Measurements from ENCODE around the gene ARPC5L. TPM values are rescaled to one million over a fixed set of nuclear protein-coding genes. Genes with fewer than 3 reads are reported as not detected.

ARPC5L gene
- total RNA-seq, 1 donor from 2014 or later = 7.3 TPM

DNA sequence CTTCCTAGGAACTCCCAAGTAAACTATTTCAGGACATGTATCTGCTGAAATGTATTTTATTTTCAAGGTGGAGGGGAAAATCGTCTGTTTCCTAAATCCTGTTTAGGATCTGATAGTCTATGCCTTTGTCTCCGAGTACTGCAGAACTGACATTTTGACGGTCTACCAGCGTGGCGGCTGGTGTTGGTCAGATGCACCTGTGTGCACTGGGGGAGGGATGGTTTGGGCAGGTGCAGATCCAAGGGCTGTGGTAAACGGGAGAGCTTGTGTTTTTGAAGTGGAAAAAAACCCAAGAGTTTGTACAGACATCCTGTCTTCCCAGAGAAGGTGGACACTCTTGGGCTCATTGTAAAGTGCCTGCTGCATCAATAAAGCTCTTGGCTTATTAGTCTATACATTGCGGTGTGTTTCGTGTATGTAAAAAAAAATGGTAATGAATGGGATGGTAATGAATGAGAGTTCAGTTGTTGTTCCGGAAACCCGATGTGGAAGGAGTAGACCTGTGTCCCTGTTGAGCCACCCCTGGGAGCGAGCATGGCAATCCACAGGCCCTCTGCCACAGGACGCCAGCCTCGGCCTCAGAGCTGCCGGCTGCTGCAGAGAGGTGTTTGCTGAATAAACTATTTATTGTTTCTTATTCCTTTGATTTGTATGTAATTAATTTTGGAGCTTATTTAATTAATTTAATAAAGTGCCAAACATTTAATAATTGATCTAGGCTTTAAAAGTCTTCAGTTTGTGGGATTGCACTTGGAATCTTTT, 15.3 kb downstream of the ARPC5L start:
- H3K36me3 ChIP-seq (ENCODE audit: control insufficient read depth in 3 of 3, insufficient read depth in 3 of 3, low read length in 3 of 3) = peaks cover 58 to 73% (median 68%) of the 10 kb centered on the region in 3 donors
- H3K9me3 ChIP-seq (ENCODE audit: control insufficient read depth in 3 of 3, low read length in 3 of 3) = no peaks in the 10 kb centered on the region
- H3K4me3 ChIP-seq (ENCODE audit: low read length in 3 of 3) = no peak overlapping the region
- H3K4me1 ChIP-seq (ENCODE audit: control insufficient read depth in 3 of 3, insufficient read depth in 3 of 3, low read length in 3 of 3) = peaks cover 13 to 19% (median 18%) of the 10 kb centered on the region in 3 donors
- no peak overlapping the region for H3K9ac ChIP-seq (ENCODE audit: low read depth in 1 of 3, low read length in 3 of 3)
- H3K27me3 ChIP-seq (ENCODE audit: control insufficient read depth in 3 of 3, insufficient read depth in 3 of 3, low read length in 3 of 3) = no peaks in the 10 kb centered on the region
- no peak overlapping the region for H3K27ac ChIP-seq (ENCODE audit: low read depth, low read length)

DNA sequence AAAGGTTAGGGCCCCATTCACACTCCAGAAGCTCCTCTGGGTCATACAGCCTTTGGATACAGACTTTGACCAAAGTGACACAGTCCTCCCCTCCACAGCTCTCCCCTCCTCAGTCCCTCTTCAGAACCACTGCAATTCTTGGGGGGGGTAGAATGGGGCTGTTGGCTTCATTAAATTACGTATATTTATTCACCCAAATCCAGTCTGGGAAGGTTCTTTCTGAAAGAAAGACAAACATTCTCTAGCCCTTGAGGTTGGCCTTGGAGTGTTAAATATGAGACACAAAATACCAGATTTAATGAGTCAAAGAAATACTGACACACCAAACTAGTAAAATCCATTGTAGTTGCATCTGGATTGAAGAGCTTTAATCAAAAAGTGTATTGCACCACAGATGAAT, 16.1 kb downstream of the ARPC5L start:
- H3K9ac ChIP-seq (ENCODE audit: low read depth in 1 of 3, low read length in 3 of 3) = no peak overlapping the region
- no peak overlapping the region for H3K4me3 ChIP-seq (ENCODE audit: low read length in 3 of 3)
- no peaks in the 10 kb centered on the region for H3K9me3 ChIP-seq (ENCODE audit: control insufficient read depth in 3 of 3, low read length in 3 of 3)
- no peak overlapping the region for H3K27ac ChIP-seq (ENCODE audit: low read depth, low read length)
- no peaks in the 10 kb centered on the region for H3K27me3 ChIP-seq (ENCODE audit: control insufficient read depth in 3 of 3, insufficient read depth in 3 of 3, low read length in 3 of 3)
- peaks cover 6 to 11% (median 9%) of the 10 kb centered on the region in 3 donors for H3K4me1 ChIP-seq (ENCODE audit: control insufficient read depth in 3 of 3, insufficient read depth in 3 of 3, low read length in 3 of 3)
- H3K36me3 ChIP-seq (ENCODE audit: control insufficient read depth in 3 of 3, insufficient read depth in 3 of 3, low read length in 3 of 3) = peaks cover 63 to 78% (median 69%) of the 10 kb centered on the region in 3 donors

DNA sequence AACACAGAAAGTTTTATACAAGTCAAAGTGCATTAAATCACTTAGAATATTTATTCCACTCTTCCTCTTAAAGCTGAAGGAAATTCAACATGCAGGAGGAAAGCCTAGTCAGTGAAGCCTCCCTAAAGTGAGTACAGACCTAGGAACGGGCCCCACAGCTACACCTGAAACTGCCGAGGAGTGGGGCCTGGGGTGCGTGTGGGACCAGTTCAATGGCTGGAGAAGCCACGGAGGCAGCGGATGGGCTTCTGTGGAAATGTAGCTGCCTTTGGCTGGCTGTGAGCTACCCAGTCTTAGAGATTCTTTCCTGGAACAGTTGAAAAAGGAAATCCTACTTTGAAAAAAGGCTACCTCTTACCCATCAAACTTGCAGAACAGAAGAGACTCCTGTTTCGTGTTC, 16.6 kb downstream of the ARPC5L start:
- Histone ChIP-seq H3K27me3 (ENCODE audit: control insufficient read depth in 3 of 3, insufficient read depth in 3 of 3, low read length in 3 of 3) (no peaks in the 10 kb centered on the region), H3K4me1 (ENCODE audit: control insufficient read depth in 3 of 3, insufficient read depth in 3 of 3, low read length in 3 of 3) (peaks cover 1 to 6% (median 4%) of the 10 kb centered on the region in 3 donors), H3K9me3 (ENCODE audit: control insufficient read depth in 3 of 3, low read length in 3 of 3) (no peaks in the 10 kb centered on the region), H3K9ac (ENCODE audit: low read depth in 1 of 3, low read length in 3 of 3) (no peak overlapping the region), H3K4me3 (ENCODE audit: low read length in 3 of 3) (no peak overlapping the region), H3K27ac (ENCODE audit: low read depth, low read length) (no peak overlapping the region), H3K36me3 (ENCODE audit: control insufficient read depth in 3 of 3, insufficient read depth in 3 of 3, low read length in 3 of 3) (peaks cover 61 to 75% (median 69%) of the 10 kb centered on the region in 3 donors)

DNA sequence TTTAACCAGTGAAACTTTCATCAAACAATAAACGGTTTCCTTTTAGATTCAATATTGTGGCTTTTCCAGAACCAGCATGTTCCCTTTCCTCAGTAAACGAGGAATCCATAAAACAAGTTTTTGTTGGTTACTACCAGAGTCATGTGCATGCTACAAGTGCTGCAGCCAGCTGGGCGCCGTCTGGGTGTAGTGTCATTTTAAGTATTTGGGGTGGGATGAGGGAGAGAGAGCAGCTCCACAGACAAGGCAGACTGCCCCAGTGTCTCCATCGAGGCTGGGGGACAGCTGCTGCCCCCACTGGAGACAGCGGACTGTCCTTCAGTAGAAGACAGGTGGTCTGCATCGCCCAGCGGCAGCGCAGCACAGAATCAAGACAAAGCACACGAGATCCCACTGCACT, 17.3 kb downstream of the ARPC5L start:
- peaks cover 59 to 72% (median 63%) of the 10 kb centered on the region in 3 donors for H3K36me3 ChIP-seq (ENCODE audit: control insufficient read depth in 3 of 3, insufficient read depth in 3 of 3, low read length in 3 of 3)
- H3K4me3 ChIP-seq (ENCODE audit: low read length in 3 of 3) = no peak overlapping the region
- H3K9ac ChIP-seq (ENCODE audit: low read depth in 1 of 3, low read length in 3 of 3) = no peak overlapping the region
- H3K27ac ChIP-seq (ENCODE audit: low read depth, low read length) = no peak overlapping the region
- no peaks in the 10 kb centered on the region for H3K9me3 ChIP-seq (ENCODE audit: control insufficient read depth in 3 of 3, low read length in 3 of 3)
- H3K4me1 ChIP-seq (ENCODE audit: control insufficient read depth in 3 of 3, insufficient read depth in 3 of 3, low read length in 3 of 3) = no peaks in the 10 kb centered on the region
- no peaks in the 10 kb centered on the region for H3K27me3 ChIP-seq (ENCODE audit: control insufficient read depth in 3 of 3, insufficient read depth in 3 of 3, low read length in 3 of 3)

DNA sequence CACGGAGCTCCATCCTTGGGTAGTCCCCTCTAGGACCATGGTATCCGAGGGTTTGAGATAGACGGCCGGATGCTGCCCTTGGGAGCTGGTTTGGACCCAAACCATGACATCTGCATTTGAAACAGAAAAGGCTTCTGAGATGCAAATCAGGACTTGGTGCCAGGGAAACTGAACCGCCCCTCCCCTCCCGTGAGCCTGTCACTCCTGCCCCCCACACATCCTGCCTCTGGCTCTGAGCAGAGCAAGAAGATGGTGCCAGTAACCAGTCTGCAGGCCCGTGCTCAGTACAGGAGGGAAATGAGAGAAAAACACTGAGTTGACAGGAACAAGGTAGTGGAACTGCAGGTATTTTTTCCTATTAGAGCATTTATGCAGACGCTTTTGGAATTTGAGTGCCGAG, 18.6 kb downstream of the ARPC5L start:
- no peaks in the 10 kb centered on the region for H3K4me1 ChIP-seq (ENCODE audit: control insufficient read depth in 3 of 3, insufficient read depth in 3 of 3, low read length in 3 of 3)
- no peak overlapping the region for H3K9ac ChIP-seq (ENCODE audit: low read depth in 1 of 3, low read length in 3 of 3)
- H3K36me3 ChIP-seq (ENCODE audit: control insufficient read depth in 3 of 3, insufficient read depth in 3 of 3, low read length in 3 of 3) = peaks cover 53 to 71% (median 61%) of the 10 kb centered on the region in 3 donors
- H3K4me3 ChIP-seq (ENCODE audit: low read length in 3 of 3) = no peak overlapping the region
- H3K27me3 ChIP-seq (ENCODE audit: control insufficient read depth in 3 of 3, insufficient read depth in 3 of 3, low read length in 3 of 3) = no peaks in the 10 kb centered on the region
- no peaks in the 10 kb centered on the region for H3K9me3 ChIP-seq (ENCODE audit: control insufficient read depth in 3 of 3, low read length in 3 of 3)
- no peak overlapping the region for H3K27ac ChIP-seq (ENCODE audit: low read depth, low read length)

DNA sequence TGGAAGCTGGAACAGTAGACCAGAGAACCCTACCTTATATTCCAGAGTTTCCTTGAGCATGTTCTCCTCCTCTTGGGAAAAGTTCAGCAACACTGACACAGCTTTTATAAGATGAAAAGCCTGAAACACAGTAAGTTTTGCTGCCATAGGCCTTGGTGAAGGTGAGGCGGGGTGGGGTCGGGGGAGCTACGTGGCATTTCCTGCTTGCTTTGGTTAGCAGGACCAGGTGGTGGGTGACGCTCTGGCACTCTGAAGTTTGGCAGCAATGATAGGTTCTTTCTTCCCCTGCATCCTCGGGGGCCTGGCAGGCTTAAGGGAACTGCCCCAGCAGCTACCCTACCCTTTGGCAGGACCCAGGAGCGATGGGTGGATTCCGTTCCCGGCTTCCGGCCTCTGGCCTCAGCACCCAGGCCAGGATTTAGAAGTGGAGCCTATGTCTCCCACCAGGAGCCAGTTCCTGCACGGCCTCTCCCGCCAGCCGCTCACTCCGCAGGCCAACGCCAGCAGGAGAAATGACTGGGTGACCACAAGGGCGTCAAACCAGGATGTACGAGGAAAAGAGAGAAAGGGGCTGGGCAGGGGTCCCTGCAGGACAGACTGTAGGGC, 19.3 kb downstream of the ARPC5L start:
- H3K36me3 ChIP-seq (ENCODE audit: control insufficient read depth in 3 of 3, insufficient read depth in 3 of 3, low read length in 3 of 3) = peaks cover 55 to 73% (median 64%) of the 10 kb centered on the region in 3 donors
- no peaks in the 10 kb centered on the region for H3K4me1 ChIP-seq (ENCODE audit: control insufficient read depth in 3 of 3, insufficient read depth in 3 of 3, low read length in 3 of 3)
- no peaks in the 10 kb centered on the region for H3K27me3 ChIP-seq (ENCODE audit: control insufficient read depth in 3 of 3, insufficient read depth in 3 of 3, low read length in 3 of 3)
- H3K27ac ChIP-seq (ENCODE audit: low read depth, low read length) = no peak overlapping the region
- H3K9me3 ChIP-seq (ENCODE audit: control insufficient read depth in 3 of 3, low read length in 3 of 3) = no peaks in the 10 kb centered on the region
- H3K4me3 ChIP-seq (ENCODE audit: low read length in 3 of 3) = no peak overlapping the region
- no peak overlapping the region for H3K9ac ChIP-seq (ENCODE audit: low read depth in 1 of 3, low read length in 3 of 3)

DNA sequence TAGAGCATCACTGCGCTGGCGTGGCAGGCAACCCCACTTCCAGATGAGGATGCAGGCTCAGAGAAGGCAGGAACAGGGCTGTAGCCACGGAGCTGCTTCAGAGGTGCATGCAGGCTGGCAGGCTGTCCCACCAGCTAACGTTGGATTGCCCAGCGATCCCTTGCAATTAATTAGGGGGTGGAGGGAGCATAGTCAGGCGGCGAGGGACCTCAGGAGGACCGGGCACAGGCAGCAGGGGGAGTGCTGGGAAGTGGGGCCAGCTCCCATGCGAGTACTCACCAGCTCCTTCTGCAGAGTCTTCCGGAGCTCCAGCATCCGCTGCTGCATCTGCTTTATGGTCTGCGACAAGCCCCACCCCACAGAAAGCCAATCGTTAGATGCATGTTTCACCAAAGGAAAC, 20.3 kb downstream of the ARPC5L start:
- H3K27me3 ChIP-seq (ENCODE audit: control insufficient read depth in 3 of 3, insufficient read depth in 3 of 3, low read length in 3 of 3) = no peaks in the 10 kb centered on the region
- no peak overlapping the region for H3K4me3 ChIP-seq (ENCODE audit: low read length in 3 of 3)
- no peak overlapping the region for H3K9ac ChIP-seq (ENCODE audit: low read depth in 1 of 3, low read length in 3 of 3)
- peaks cover 0 to 2% (median 0%) of the 10 kb centered on the region in 3 donors for H3K4me1 ChIP-seq (ENCODE audit: control insufficient read depth in 3 of 3, insufficient read depth in 3 of 3, low read length in 3 of 3)
- H3K27ac ChIP-seq (ENCODE audit: low read depth, low read length) = no peak overlapping the region
- H3K9me3 ChIP-seq (ENCODE audit: control insufficient read depth in 3 of 3, low read length in 3 of 3) = no peaks in the 10 kb centered on the region
- H3K36me3 ChIP-seq (ENCODE audit: control insufficient read depth in 3 of 3, insufficient read depth in 3 of 3, low read length in 3 of 3) = peaks cover 54 to 73% (median 62%) of the 10 kb centered on the region in 3 donors

DNA sequence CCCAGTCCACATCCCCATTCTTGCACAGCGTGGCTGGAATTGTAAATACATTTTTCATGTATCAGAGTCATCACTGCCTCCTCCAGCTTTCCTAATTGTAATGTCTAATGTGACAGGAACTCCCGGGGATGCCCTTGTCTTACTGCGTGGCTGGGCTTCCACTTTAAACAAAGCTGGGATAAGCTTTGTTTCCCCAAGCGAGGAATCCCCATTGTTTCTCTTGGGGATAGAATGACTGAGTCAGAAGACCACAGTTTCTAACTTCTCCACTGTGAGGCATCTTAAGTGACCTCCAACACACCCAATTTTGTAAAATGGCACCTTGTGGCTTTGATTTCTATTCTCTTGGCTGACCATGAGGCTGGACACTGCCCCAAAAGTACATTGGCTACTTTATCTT, 22.4 kb downstream of the ARPC5L start:
- Histone ChIP-seq H3K27ac (ENCODE audit: low read depth, low read length) (no peak overlapping the region), H3K4me1 (ENCODE audit: control insufficient read depth in 3 of 3, insufficient read depth in 3 of 3, low read length in 3 of 3) (peaks cover 2 to 7% (median 2%) of the 10 kb centered on the region in 3 donors), H3K36me3 (ENCODE audit: control insufficient read depth in 3 of 3, insufficient read depth in 3 of 3, low read length in 3 of 3) (peaks cover 55 to 72% (median 67%) of the 10 kb centered on the region in 3 donors), H3K9ac (ENCODE audit: low read depth in 1 of 3, low read length in 3 of 3) (no peak overlapping the region), H3K4me3 (ENCODE audit: low read length in 3 of 3) (no peak overlapping the region), H3K9me3 (ENCODE audit: control insufficient read depth in 3 of 3, low read length in 3 of 3) (no peaks in the 10 kb centered on the region), H3K27me3 (ENCODE audit: control insufficient read depth in 3 of 3, insufficient read depth in 3 of 3, low read length in 3 of 3) (no peaks in the 10 kb centered on the region)

DNA sequence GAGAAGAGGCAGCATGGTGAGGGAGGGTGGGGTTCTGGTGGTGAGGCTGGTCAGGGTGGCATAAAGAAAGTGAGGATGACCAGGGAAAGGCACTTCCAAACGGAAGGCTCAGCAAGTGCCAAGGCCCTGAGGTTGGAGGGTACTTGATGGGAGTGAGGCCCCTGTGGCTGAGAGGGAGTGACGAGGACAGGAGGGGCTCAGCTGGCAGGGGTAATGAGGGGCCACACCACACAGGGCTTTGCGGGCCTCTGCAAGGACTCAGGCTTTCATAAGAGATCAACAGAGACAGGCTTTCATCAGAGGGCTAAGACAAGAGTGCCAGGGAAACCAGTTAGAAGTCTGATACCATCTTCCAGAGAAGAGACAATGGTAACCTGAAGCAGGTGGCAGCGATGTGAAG, 23.6 kb downstream of the ARPC5L start:
- H3K9me3 ChIP-seq (ENCODE audit: control insufficient read depth in 3 of 3, low read length in 3 of 3) = no peaks in the 10 kb centered on the region
- no peaks in the 10 kb centered on the region for H3K27me3 ChIP-seq (ENCODE audit: control insufficient read depth in 3 of 3, insufficient read depth in 3 of 3, low read length in 3 of 3)

DNA sequence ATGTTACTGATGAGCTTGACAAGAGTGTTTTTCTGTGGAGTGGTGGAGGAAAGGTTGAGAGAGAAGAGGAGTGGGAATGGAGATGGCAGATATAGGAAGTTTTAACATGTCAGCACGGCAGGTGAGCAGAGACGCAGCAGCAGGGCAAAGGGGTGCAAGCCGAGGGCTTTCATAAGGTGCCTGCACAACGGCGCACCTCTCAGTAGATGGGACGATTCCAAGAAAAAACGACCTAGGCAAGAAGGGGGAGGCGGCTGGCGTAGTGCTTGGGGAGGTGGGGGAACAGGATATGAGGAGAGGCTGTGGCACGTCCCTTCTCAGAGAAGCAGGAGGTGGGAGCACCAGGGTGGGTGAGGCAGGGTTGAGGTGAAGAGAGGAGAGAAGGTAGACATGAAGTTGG, 24.5 kb downstream of the ARPC5L start:
- H3K27ac ChIP-seq (ENCODE audit: low read depth, low read length) = no peak overlapping the region
- H3K4me1 ChIP-seq (ENCODE audit: control insufficient read depth in 3 of 3, insufficient read depth in 3 of 3, low read length in 3 of 3) = peaks cover 2 to 7% (median 2%) of the 10 kb centered on the region in 3 donors
- no peak overlapping the region for H3K4me3 ChIP-seq (ENCODE audit: low read length in 3 of 3)
- H3K9me3 ChIP-seq (ENCODE audit: control insufficient read depth in 3 of 3, low read length in 3 of 3) = no peaks in the 10 kb centered on the region
- peaks cover 55 to 72% (median 70%) of the 10 kb centered on the region in 3 donors for H3K36me3 ChIP-seq (ENCODE audit: control insufficient read depth in 3 of 3, insufficient read depth in 3 of 3, low read length in 3 of 3)
- H3K9ac ChIP-seq (ENCODE audit: low read depth in 1 of 3, low read length in 3 of 3) = no peak overlapping the region
- H3K27me3 ChIP-seq (ENCODE audit: control insufficient read depth in 3 of 3, insufficient read depth in 3 of 3, low read length in 3 of 3) = no peaks in the 10 kb centered on the region

More for the DNA sequence above, 23.6 kb downstream of the ARPC5L start:
- Histone ChIP-seq H3K4me3 (ENCODE audit: low read length in 3 of 3) (no peak overlapping the region), H3K4me1 (ENCODE audit: control insufficient read depth in 3 of 3, insufficient read depth in 3 of 3, low read length in 3 of 3) (peaks cover 2 to 7% (median 2%) of the 10 kb centered on the region in 3 donors), H3K27ac (ENCODE audit: low read depth, low read length) (no peak overlapping the region), H3K9ac (ENCODE audit: low read depth in 1 of 3, low read length in 3 of 3) (no peak overlapping the region), H3K36me3 (ENCODE audit: control insufficient read depth in 3 of 3, insufficient read depth in 3 of 3, low read length in 3 of 3) (peaks cover 58 to 72% (median 70%) of the 10 kb centered on the region in 3 donors)
